OCI-LY3 (cell line): ENCODE measurements around the gene CACNA1E.

Experiments
- CTCF ChIP-seq: fragments of 200-600, 300-600 bp; sonication (generic); IDR thresholded peaks from 2 replicates; pipeline ENCODE4 v1.5.1; 2014; ENCODE audit warnings: antibody characterized with exemption, low read length, low read depth
- EZH2phosphoT487 ChIP-seq: fragments of 200-600 bp; shearing (Covaris generic); IDR thresholded peaks from 2 replicates; pipeline ENCODE4 v1.6.1; 2018; ENCODE audit warnings: antibody characterized with exemption, mixed run types, low read depth

GRCh38 chr1:181793831-181794230, 310.5 kb downstream of the CACNA1E start:
- no peak for TF ChIP-seq EZH2phosphoT487
- no peak for TF ChIP-seq CTCF
